SK-N-SH (cell line): ENCODE measurements around the gene ATIC. TPM values are rescaled to one million over a fixed set of nuclear protein-coding genes. Genes with fewer than 3 reads are reported as not detected.

ENCODE experiments used
- CTCF ChIA-PET: fragments of 300-600, 350-600 bp; formaldehyde crosslinking; extraction: SDS; loops from one replicate; lab custom pipeline; 2021; lab: Yijun Ruan, JAX
- POLR2A ChIA-PET: fragments of 350-600 bp; sonication (Branson Sonifier 250); formaldehyde crosslinking; extraction: SDS; loops from one replicate; lab custom pipeline; 2020; ENCODE audit warnings: antibody characterized with exemption, inconsistent platforms; lab: Yijun Ruan, JAX
- DNase-seq: peaks from one replicate; pipeline ENCODE4 v3.0.0; 2012
- H2AFZ ChIP-seq: fragments of 200-600 bp; sonication (generic); 2 replicates; pipeline ENCODE4 v1.8.1; 2016; ENCODE audit warnings: antibody characterized with exemption, mild to moderate bottlenecking, low read depth
- H3F3A ChIP-seq: fragments of 200-600 bp; sonication (generic); replicated peaks from 2 replicates; pipeline ENCODE3; 2016; ENCODE audit warnings: antibody characterized with exemption, mild to moderate bottlenecking; ENCODE audit not compliant: insufficient read depth
- H3K27ac ChIP-seq, 2 experiments: fragments of 200-500 bp in 1 of 2; fragments of 200-600 bp in 1 of 2; sonication (Bioruptor generic) in 1 of 2; sonication (generic), shearing (Covaris generic) in 1 of 2; 2 replicates each; pipeline versions ENCODE4 v1.5.1 to v1.6.1; 2014 to 2016; ENCODE audit warnings: low read depth in 2 of 2, inconsistent platforms in 1 of 2, low read length in 1 of 2, mild to moderate bottlenecking in 1 of 2, mixed read lengths in 1 of 2
- H3K27me3 ChIP-seq: fragments of 200-600 bp; sonication (generic), shearing (Covaris generic); 2 replicates; pipeline ENCODE4 v1.6.1; 2016; ENCODE audit warnings: mixed run types; ENCODE audit not compliant: insufficient read depth
- H3K36me3 ChIP-seq, 2 experiments: fragments of 200-500 bp in 1 of 2; fragments of 200-600 bp in 1 of 2; sonication (Bioruptor generic) in 1 of 2; sonication (generic) in 1 of 2; replicated peaks in 1 of 2; 2 replicates each; pipeline versions ENCODE3 to v1.5.1; 2014 to 2016; ENCODE audit warnings: low read length in 1 of 2, mild to moderate bottlenecking in 1 of 2; ENCODE audit not compliant: insufficient read depth in 2 of 2, control insufficient read depth in 1 of 2
- H3K4me1 ChIP-seq, 2 experiments: fragments of 200-500 bp in 1 of 2; fragments of 200-600 bp in 1 of 2; sonication (Bioruptor generic) in 1 of 2; sonication (generic), shearing (Covaris generic) in 1 of 2; 2 replicates each; pipeline versions ENCODE4 v1.5.1 to v1.6.1; 2014 to 2016; ENCODE audit warnings: low read depth in 1 of 2, low read length in 1 of 2, mixed run types in 1 of 2; ENCODE audit not compliant: insufficient read depth in 2 of 2, control insufficient read depth in 1 of 2
- H3K4me2 ChIP-seq: fragments of 200-600 bp; sonication (generic), shearing (Covaris generic); 2 replicates; pipeline ENCODE4 v1.6.1; 2017; ENCODE audit warnings: mixed run types
- H3K4me3 ChIP-seq, 2 experiments: fragments of 200-500 bp in 1 of 2; fragments of 200-600 bp in 1 of 2; sonication (Bioruptor generic) in 1 of 2; sonication (generic), shearing (Covaris generic) in 1 of 2; 2 replicates each; pipeline versions ENCODE4 v1.5.1 to v1.8.1; 2014 to 2016; ENCODE audit warnings: low read depth in 2 of 2, inconsistent platforms in 1 of 2, low read length in 1 of 2, mild to moderate bottlenecking in 1 of 2, mixed read lengths in 1 of 2, moderate library complexity in 1 of 2
- H3K79me2 ChIP-seq: fragments of 200-600 bp; sonication (generic); 2 replicates; pipeline ENCODE4 v1.8.1; 2017; ENCODE audit warnings: mild to moderate bottlenecking; ENCODE audit not compliant: insufficient read depth
- H3K9ac ChIP-seq: fragments of 200-600 bp; sonication (generic); 2 replicates; pipeline ENCODE4 v1.6.1; 2017; ENCODE audit warnings: mixed run types
- H3K9me2 ChIP-seq: fragments of 200-600 bp; sonication (generic); 2 replicates; pipeline ENCODE4 v1.6.1; 2017; ENCODE audit warnings: mixed run types
- H3K9me3 ChIP-seq: fragments of 200-600 bp; sonication (generic); 2 replicates; pipeline ENCODE4 v1.6.1; 2017; ENCODE audit warnings: mixed run types, mild to moderate bottlenecking, moderate library complexity
- H4K20me1 ChIP-seq: fragments of 200-600 bp; sonication (generic); 2 replicates; pipeline ENCODE4 v1.6.1; 2017; ENCODE audit warnings: mild to moderate bottlenecking, mixed run types; ENCODE audit not compliant: insufficient read depth
- EP300 ChIP-seq, 2 experiments: IDR thresholded peaks; 2 replicates each; pipeline versions ENCODE4 v1.4.0 to v1.6.1; 2012; ENCODE audit warnings: borderline replicate concordance in 1 of 2, low read depth in 1 of 2, low read length in 1 of 2
- EZH2phosphoT487 ChIP-seq: fragments of 200-600 bp; sonication (generic); IDR thresholded peaks from 2 replicates; pipeline ENCODE4 v1.6.1; 2017; ENCODE audit warnings: low read depth, mixed run types, mild to moderate bottlenecking, antibody characterized with exemption, moderate library complexity, borderline replicate concordance
- FOXJ3 ChIP-seq: sonication (generic); formaldehyde crosslinking; IDR thresholded peaks from 2 replicates; pipeline ENCODE4 v1.5.1; 2020; ENCODE audit warnings: mild to moderate bottlenecking, missing genetic modification reagents
- FOXM1 ChIP-seq: IDR thresholded peaks from 2 replicates; pipeline ENCODE4 v1.4.0; 2012; ENCODE audit warnings: low read depth, mild to moderate bottlenecking
- JUND ChIP-seq: IDR thresholded peaks from 2 replicates; pipeline ENCODE4 v1.4.0; 2012
- MAX ChIP-seq: IDR thresholded peaks from 2 replicates; pipeline ENCODE4 v1.4.0; 2012; ENCODE audit warnings: low read depth
- MEF2A ChIP-seq: IDR thresholded peaks from 2 replicates; pipeline ENCODE4 v1.4.0; 2012; ENCODE audit warnings: low read depth, borderline replicate concordance
- PBX3 ChIP-seq: IDR thresholded peaks from 2 replicates; pipeline ENCODE4; 2012
- RFX5 ChIP-seq: IDR thresholded peaks from 2 replicates; pipeline ENCODE4 v1.6.1; 2012; ENCODE audit warnings: mild to moderate bottlenecking, improper control_type of control experiment, low read length
- RXRA ChIP-seq: IDR thresholded peaks from 2 replicates; pipeline ENCODE4 v1.4.0; 2012; ENCODE audit warnings: low read depth, mild to moderate bottlenecking, borderline replicate concordance
- SIN3A ChIP-seq: IDR thresholded peaks from 2 replicates; pipeline ENCODE4 v1.6.1; 2012; ENCODE audit warnings: low read depth, mild to moderate bottlenecking, low read length, moderate library complexity, borderline replicate concordance
- SMC3 ChIP-seq: IDR thresholded peaks from 2 replicates; pipeline ENCODE4 v1.6.1; 2012; ENCODE audit warnings: low read depth, low read length, improper control_type of control experiment
- TAF1 ChIP-seq: IDR thresholded peaks from 2 replicates; pipeline ENCODE4 v1.6.1; 2012; ENCODE audit warnings: low read depth, mild to moderate bottlenecking, low read length, moderate library complexity, borderline replicate concordance
- TCF12 ChIP-seq: IDR thresholded peaks from 2 replicates; pipeline ENCODE4 v1.4.0; 2012
- TEAD4 ChIP-seq: IDR thresholded peaks from 2 replicates; pipeline ENCODE4 v1.4.0; 2012; ENCODE audit warnings: mild to moderate bottlenecking, borderline replicate concordance; ENCODE audit not compliant: insufficient read depth
- USF1 ChIP-seq: IDR thresholded peaks from 2 replicates; pipeline ENCODE4 v1.4.0; 2012; ENCODE audit warnings: low read depth, borderline replicate concordance
- YY1 ChIP-seq: IDR thresholded peaks from 2 replicates; pipeline ENCODE4 v1.4.0; 2012; ENCODE audit warnings: low read depth, mild to moderate bottlenecking
- ZBTB33 ChIP-seq: IDR thresholded peaks from 2 replicates; pipeline ENCODE4 v1.4.0; 2012; ENCODE audit warnings: low read depth, borderline replicate concordance
- WGBS: methylation state at CpG from one replicate; pipeline ENCODE4 v1.1.6; 2017; ENCODE audit warnings: low lambda C conversion rate; 5-methylcytosine and 5-hydroxymethylcytosine counted together
- polyA plus RNA-seq, 3 experiments: library from polyadenylated mRNA; depleted of rRNA; stranded (reverse); fragments of >200 nt; gene quantifications; 2 replicates each; pipeline ENCODE4 v1.2.3, GENCODE V29; 2012
- TF ChIP-seq, protein P1 (sequence below): fragments of 200-600 bp; sonication (generic); IDR thresholded peaks from 2 replicates; pipeline ENCODE4 v1.6.1; 2017; ENCODE audit warnings: antibody characterized with exemption, mild to moderate bottlenecking, moderate library complexity
- TF ChIP-seq, protein P2 (sequence below): fragments of 150-350 bp; IDR thresholded peaks from 2 replicates; pipeline ENCODE4 v1.6.1; 2017; ENCODE audit warnings: antibody characterized with exemption, low read length, low read depth, borderline replicate concordance
- TF ChIP-seq, protein P3 (sequence below): fragments of 150-350 bp; IDR thresholded peaks from 2 replicates; pipeline ENCODE4 v1.6.1; 2016; ENCODE audit warnings: mild to moderate bottlenecking, low read depth, low read length

ATIC gene
- polyA plus RNA-seq, 1 of the 3 experiments (the other 2 are of a cell fraction), result 108 TPM

DNA sequence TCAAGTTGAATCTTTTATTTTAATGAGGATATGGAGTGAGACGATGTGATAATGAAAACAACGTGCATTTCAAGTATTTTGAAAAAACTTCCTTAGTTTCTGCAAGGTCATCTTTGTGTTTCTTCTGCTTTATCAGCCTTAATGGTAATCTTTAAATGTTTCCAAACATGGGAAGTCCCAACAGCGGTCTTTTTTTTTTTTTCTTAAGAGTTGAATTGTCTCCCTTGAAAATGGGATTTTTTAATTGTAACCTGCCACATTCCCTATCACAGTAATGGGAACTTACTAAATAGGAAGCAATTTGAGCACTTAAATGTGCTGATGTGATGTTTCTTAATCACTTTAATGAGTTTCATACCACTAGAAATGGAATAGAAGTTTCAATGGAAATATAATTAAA is 45.8 kb downstream of the ATIC start (continued):
- no peak for TF ChIP-seq ZBTB33

- TF ChIP-seq, protein P1, sequence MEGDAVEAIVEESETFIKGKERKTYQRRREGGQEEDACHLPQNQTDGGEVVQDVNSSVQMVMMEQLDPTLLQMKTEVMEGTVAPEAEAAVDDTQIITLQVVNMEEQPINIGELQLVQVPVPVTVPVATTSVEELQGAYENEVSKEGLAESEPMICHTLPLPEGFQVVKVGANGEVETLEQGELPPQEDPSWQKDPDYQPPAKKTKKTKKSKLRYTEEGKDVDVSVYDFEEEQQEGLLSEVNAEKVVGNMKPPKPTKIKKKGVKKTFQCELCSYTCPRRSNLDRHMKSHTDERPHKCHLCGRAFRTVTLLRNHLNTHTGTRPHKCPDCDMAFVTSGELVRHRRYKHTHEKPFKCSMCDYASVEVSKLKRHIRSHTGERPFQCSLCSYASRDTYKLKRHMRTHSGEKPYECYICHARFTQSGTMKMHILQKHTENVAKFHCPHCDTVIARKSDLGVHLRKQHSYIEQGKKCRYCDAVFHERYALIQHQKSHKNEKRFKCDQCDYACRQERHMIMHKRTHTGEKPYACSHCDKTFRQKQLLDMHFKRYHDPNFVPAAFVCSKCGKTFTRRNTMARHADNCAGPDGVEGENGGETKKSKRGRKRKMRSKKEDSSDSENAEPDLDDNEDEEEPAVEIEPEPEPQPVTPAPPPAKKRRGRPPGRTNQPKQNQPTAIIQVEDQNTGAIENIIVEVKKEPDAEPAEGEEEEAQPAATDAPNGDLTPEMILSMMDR, result no peak
- TF ChIP-seq TCF12, result no peak
- TF ChIP-seq, protein P2, sequence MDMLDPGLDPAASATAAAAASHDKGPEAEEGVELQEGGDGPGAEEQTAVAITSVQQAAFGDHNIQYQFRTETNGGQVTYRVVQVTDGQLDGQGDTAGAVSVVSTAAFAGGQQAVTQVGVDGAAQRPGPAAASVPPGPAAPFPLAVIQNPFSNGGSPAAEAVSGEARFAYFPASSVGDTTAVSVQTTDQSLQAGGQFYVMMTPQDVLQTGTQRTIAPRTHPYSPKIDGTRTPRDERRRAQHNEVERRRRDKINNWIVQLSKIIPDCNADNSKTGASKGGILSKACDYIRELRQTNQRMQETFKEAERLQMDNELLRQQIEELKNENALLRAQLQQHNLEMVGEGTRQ, result no peak
- TF ChIP-seq PBX3, result no peak
- no peak for TF ChIP-seq SIN3A
- TF ChIP-seq RFX5, result no peak
- no peak for TF ChIP-seq RXRA
- TF ChIP-seq TEAD4, result no peak
- no peak for TF ChIP-seq USF1
- TF ChIP-seq MAX, result no peak
- TF ChIP-seq SMC3, result no peak
- no peak for TF ChIP-seq YY1
- TF ChIP-seq JUND, result no peak
- TF ChIP-seq, protein P3, sequence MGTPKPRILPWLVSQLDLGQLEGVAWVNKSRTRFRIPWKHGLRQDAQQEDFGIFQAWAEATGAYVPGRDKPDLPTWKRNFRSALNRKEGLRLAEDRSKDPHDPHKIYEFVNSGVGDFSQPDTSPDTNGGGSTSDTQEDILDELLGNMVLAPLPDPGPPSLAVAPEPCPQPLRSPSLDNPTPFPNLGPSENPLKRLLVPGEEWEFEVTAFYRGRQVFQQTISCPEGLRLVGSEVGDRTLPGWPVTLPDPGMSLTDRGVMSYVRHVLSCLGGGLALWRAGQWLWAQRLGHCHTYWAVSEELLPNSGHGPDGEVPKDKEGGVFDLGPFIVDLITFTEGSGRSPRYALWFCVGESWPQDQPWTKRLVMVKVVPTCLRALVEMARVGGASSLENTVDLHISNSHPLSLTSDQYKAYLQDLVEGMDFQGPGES, result no peak
- no peak for TF ChIP-seq MEF2A
- no peak for TF ChIP-seq TAF1
- no peak for TF ChIP-seq EZH2phosphoT487
- TF ChIP-seq EP300 (IDR thresholded peaks at IDR 0.05; ENCODE audit: borderline replicate concordance in 1 of 2, low read depth in 1 of 2, low read length in 1 of 2), result no peak
- no peak for TF ChIP-seq FOXM1
- TF ChIP-seq FOXJ3 (CRISPR knock-in tag), result no peak
- peaks cover 33% of the 10 kb centered on the region for H4K20me1 ChIP-seq
- no peak overlapping the region for H3K4me2 ChIP-seq
These were observed 46.5 kb downstream of the ATIC start for GRCh38 chr2:215358312-215358845.

More at GRCh38 chr2:215358312-215358845, 46.5 kb downstream of the ATIC start:
- Histone ChIP-seq H3K9me2 (no peaks in the 10 kb centered on the region), H3K36me3 (peaks cover 35 to 51% of the 10 kb centered on the region in 2 experiments), H3K27me3 (no peaks in the 10 kb centered on the region), H3K9me3 (no peaks in the 10 kb centered on the region), H3K4me1 (peaks cover 0 to 3% of the 10 kb centered on the region in 2 experiments; a peak in 2 of 4 replicates), H2AFZ (no peak overlapping the region), H3K79me2 (no peaks in the 10 kb centered on the region), H3K27ac (peak overlapping the region in 1 of 2 experiments; percentile 57; a peak in 1 of 4 replicates), H3K9ac (no peak overlapping the region), H3F3A (peaks cover 87% of the 10 kb centered on the region), H3K4me3 (no peak overlapping the region)
- ChIA-PET CTCF (interaction anchor here (1.2 kb wide), 1 partner anchor 13 kb away, joined by 3 read pairs; no protein-coding TSS in a partner anchor), POLR2A (no interaction called here)
- WGBS, result 97% methylated on average over 4 of the region's 4 CpGs
- DNase-seq, result no peak
